ENCODE measurements around the gene GRWD1. TPM values are rescaled to one million over a fixed set of nuclear protein-coding genes. Genes with fewer than 3 reads are reported as not detected.

GRWD1 gene
- total RNA-seq, 1 donor from 2014 or later = 25.0 TPM

DNA sequence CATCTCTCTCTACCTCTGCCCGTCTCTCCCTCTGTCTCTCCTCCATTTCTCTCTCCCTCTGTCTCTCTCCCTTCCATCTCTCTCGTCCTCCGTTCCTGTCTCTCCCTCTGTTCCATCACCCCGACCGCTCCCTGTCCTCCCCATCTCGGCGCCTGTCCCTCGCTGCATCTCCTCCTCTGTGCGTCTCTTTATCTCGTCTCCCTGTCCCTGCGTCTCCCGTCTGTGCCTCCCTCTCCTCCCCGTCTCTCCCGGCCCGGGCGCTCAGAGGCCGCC lies 47.7 kb upstream of the GRWD1 start:
- no peak for DNase-seq
- peak overlapping the region; percentile 90 for H3K27ac Mint-ChIP-seq (ENCODE audit: unreplicated experiment)
- H3K4me3 Mint-ChIP-seq (ENCODE audit: unreplicated experiment) = peak overlapping the region; percentile 78
- H3K27me3 Mint-ChIP-seq (ENCODE audit: unreplicated experiment) = peaks cover 21% of the 10 kb centered on the region
- TF ChIP-seq, protein P1, sequence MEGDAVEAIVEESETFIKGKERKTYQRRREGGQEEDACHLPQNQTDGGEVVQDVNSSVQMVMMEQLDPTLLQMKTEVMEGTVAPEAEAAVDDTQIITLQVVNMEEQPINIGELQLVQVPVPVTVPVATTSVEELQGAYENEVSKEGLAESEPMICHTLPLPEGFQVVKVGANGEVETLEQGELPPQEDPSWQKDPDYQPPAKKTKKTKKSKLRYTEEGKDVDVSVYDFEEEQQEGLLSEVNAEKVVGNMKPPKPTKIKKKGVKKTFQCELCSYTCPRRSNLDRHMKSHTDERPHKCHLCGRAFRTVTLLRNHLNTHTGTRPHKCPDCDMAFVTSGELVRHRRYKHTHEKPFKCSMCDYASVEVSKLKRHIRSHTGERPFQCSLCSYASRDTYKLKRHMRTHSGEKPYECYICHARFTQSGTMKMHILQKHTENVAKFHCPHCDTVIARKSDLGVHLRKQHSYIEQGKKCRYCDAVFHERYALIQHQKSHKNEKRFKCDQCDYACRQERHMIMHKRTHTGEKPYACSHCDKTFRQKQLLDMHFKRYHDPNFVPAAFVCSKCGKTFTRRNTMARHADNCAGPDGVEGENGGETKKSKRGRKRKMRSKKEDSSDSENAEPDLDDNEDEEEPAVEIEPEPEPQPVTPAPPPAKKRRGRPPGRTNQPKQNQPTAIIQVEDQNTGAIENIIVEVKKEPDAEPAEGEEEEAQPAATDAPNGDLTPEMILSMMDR (IDR thresholded peaks at IDR 0.05; ENCODE audit: partially characterized antibody, unreplicated experiment) = no peak
- no peaks in the 10 kb centered on the region for H3K36me3 Mint-ChIP-seq (ENCODE audit: unreplicated experiment)
- peaks cover 17% of the 10 kb centered on the region for H3K9me3 Mint-ChIP-seq (ENCODE audit: unreplicated experiment)
- H3K4me1 Mint-ChIP-seq (ENCODE audit: low read depth, unreplicated experiment) = peaks cover 23% of the 10 kb centered on the region

- peak; percentile 89 for DNase-seq
- TF ChIP-seq, protein P1 (IDR thresholded peaks at IDR 0.05; ENCODE audit: partially characterized antibody, unreplicated experiment) = no peak
- Mint-ChIP-seq H3K4me1 (ENCODE audit: low read depth, unreplicated experiment) (peaks cover 26% of the 10 kb centered on the region), H3K27ac (ENCODE audit: unreplicated experiment) (peak overlapping the region; percentile 62), H3K4me3 (ENCODE audit: unreplicated experiment) (peak overlapping the region; percentile 77), H3K36me3 (ENCODE audit: unreplicated experiment) (no peaks in the 10 kb centered on the region), H3K27me3 (ENCODE audit: unreplicated experiment) (peaks cover 21% of the 10 kb centered on the region), H3K9me3 (ENCODE audit: unreplicated experiment) (peaks cover 17% of the 10 kb centered on the region)
These were observed 47.2 kb upstream of the GRWD1 start for GRCh38 chr19:48398375-48399235.

DNA sequence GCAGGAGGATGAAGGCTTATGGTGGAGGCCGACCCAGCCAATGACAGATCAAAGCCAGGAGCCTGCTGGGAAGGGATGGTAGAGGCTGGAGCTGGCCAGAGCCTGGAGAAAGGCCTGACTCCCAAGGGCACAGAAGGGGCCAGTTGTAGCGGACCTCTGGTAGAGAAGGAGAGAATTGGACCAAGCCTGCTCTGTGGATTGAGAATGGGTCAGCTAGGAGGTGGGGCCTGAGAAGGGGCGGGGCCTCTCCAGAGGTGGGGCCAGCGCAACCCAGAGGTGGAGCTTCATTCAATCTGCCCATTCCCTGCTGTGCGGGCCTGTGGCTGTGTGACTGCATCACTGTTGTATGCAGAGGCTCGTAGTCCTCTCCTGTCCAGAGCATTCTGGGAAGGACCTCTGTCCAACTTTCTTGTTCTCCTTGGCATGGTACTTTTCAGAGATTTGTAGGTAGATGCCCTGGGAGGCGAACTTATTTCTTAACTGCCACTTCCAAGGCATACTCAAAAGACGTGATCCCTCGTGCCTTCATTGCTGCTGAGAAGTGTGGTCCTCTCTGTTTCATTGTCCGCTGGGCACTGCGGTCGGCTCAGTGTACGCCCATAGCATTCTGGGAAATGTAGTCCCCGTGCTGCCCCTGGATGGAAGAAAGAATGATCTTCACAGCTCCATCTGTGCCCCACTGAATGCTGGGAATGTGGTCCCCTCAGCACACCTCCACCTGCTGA lies 45.6 kb upstream of the GRWD1 start:
- peak; percentile 67 for DNase-seq

DNA sequence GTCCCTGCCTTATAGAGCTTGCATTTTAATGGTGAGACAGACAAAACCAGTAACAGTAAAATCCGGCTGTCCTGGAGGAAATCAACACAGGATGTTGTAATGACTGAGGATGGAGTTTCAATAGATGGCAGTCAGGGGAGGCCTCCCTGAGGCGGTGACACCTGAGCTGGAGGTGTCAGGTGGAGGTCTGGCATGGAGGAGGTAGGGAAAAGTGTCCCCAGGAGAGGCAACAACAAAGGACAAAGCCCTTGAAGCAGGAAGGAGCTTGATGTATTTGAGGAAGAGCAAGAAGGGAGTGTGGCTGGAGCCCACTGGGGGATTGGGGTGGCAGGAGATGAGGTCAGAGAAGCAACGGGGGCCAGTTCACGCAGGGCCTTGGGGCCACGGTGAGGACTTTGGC lies 44.5 kb upstream of the GRWD1 start:
- H3K27me3 Mint-ChIP-seq (ENCODE audit: unreplicated experiment) = peaks cover 21% of the 10 kb centered on the region
- DNase-seq = no peak
- peaks cover 6% of the 10 kb centered on the region for H3K36me3 Mint-ChIP-seq (ENCODE audit: unreplicated experiment)
- H3K4me3 Mint-ChIP-seq (ENCODE audit: unreplicated experiment) = no peak overlapping the region
- H3K9me3 Mint-ChIP-seq (ENCODE audit: unreplicated experiment) = peaks cover 17% of the 10 kb centered on the region
- peak overlapping the region; percentile 1 for H3K27ac Mint-ChIP-seq (ENCODE audit: unreplicated experiment)
- TF ChIP-seq, protein P1 (IDR thresholded peaks at IDR 0.05; ENCODE audit: partially characterized antibody, unreplicated experiment) = no peak
- peaks cover 24% of the 10 kb centered on the region for H3K4me1 Mint-ChIP-seq (ENCODE audit: low read depth, unreplicated experiment)

More for the DNA sequence above, 45.6 kb upstream of the GRWD1 start:
- Mint-ChIP-seq H3K27me3 (ENCODE audit: unreplicated experiment) (peaks cover 21% of the 10 kb centered on the region), H3K4me1 (ENCODE audit: low read depth, unreplicated experiment) (peaks cover 22% of the 10 kb centered on the region), H3K4me3 (ENCODE audit: unreplicated experiment) (peak overlapping the region; percentile 81), H3K27ac (ENCODE audit: unreplicated experiment) (peak overlapping the region; percentile 92), H3K36me3 (ENCODE audit: unreplicated experiment) (no peaks in the 10 kb centered on the region), H3K9me3 (ENCODE audit: unreplicated experiment) (peaks cover 17% of the 10 kb centered on the region)
- TF ChIP-seq, protein P1 (IDR thresholded peaks at IDR 0.05; ENCODE audit: partially characterized antibody, unreplicated experiment) = no peak

- peaks cover 13% of the 10 kb centered on the region for H3K27me3 Mint-ChIP-seq (ENCODE audit: unreplicated experiment)
- TF ChIP-seq, protein P1 (IDR thresholded peaks at IDR 0.05; ENCODE audit: partially characterized antibody, unreplicated experiment) = no peak
- peak overlapping the region; percentile 45 for H3K27ac Mint-ChIP-seq (ENCODE audit: unreplicated experiment)
- DNase-seq = peak; percentile 67
- H3K4me3 Mint-ChIP-seq (ENCODE audit: unreplicated experiment) = no peak overlapping the region
- peaks cover 10% of the 10 kb centered on the region for H3K9me3 Mint-ChIP-seq (ENCODE audit: unreplicated experiment)
- peaks cover 6% of the 10 kb centered on the region for H3K36me3 Mint-ChIP-seq (ENCODE audit: unreplicated experiment)
- H3K4me1 Mint-ChIP-seq (ENCODE audit: low read depth, unreplicated experiment) = peaks cover 17% of the 10 kb centered on the region
These were observed 42.2 kb upstream of the GRWD1 start for GRCh38 chr19:48403606-48404005.

All from glutamatergic neuron (in vitro differentiated cells).